HepG2 (cell line): ENCODE data around the gene FXN. TPM values are rescaled to one million over a fixed set of nuclear protein-coding genes. Genes with fewer than 3 reads are reported as not detected.

Experiments used
- ASH2L ChIP-seq: fragments of 300-600, 200-600 bp; sonication (generic); IDR thresholded peaks from 2 replicates; pipeline ENCODE4 v1.7.0; 2017; ENCODE audit warnings: low read depth, mild to moderate bottlenecking, moderate library complexity, mixed read lengths, low read length; ENCODE audit not compliant: insufficient read length
- CAMTA2 ChIP-seq: sonication (generic); formaldehyde crosslinking; IDR thresholded peaks from 2 replicates; pipeline ENCODE4 v1.4.0; 2020; ENCODE audit warnings: mild to moderate bottlenecking, missing genetic modification reagents, borderline replicate concordance
- GABPB1 ChIP-seq: IDR thresholded peaks from 2 replicates; pipeline ENCODE4 v1.6.1; 2016; ENCODE audit warnings: mild to moderate bottlenecking, missing genetic modification reagents, moderate library complexity, missing compliant biosample characterization
- KMT2A ChIP-seq: sonication (generic); formaldehyde crosslinking; IDR thresholded peaks from 2 replicates; pipeline ENCODE4 v1.4.0; 2020; ENCODE audit warnings: missing genetic modification reagents
- MTERF4 ChIP-seq: sonication (generic); formaldehyde crosslinking; IDR thresholded peaks from 2 replicates; pipeline ENCODE4 v1.8.0; 2023; ENCODE audit warnings: mild to moderate bottlenecking, missing genetic modification reagents
- PBX2 ChIP-seq: IDR thresholded peaks from 2 replicates; pipeline ENCODE4 v1.6.1; 2016; ENCODE audit warnings: control low read depth
- PREB ChIP-seq: sonication (generic); formaldehyde crosslinking; IDR thresholded peaks from 2 replicates; pipeline ENCODE4 v1.4.0; 2020; ENCODE audit warnings: missing genetic modification reagents
- PRMT3 ChIP-seq: sonication (generic); formaldehyde crosslinking; IDR thresholded peaks from 2 replicates; pipeline ENCODE4 v1.8.1; 2022; ENCODE audit warnings: low read depth, mild to moderate bottlenecking, moderate library complexity, missing genetic modification reagents, borderline replicate concordance
- TBL1XR1 ChIP-seq: fragments of 150-350 bp; IDR thresholded peaks from 2 replicates; pipeline ENCODE4 v1.6.1; 2014; ENCODE audit warnings: borderline replicate concordance, low read length; ENCODE audit not compliant: partially characterized antibody
- ZNF280B ChIP-seq: sonication (generic); formaldehyde crosslinking; IDR thresholded peaks from 2 replicates; pipeline ENCODE4 v1.5.0; 2020; ENCODE audit warnings: missing genetic modification reagents, mild to moderate bottlenecking, borderline replicate concordance
- ZNF292 ChIP-seq: sonication (generic); formaldehyde crosslinking; IDR thresholded peaks from 2 replicates; pipeline ENCODE4 v1.8.1; 2022; ENCODE audit warnings: mild to moderate bottlenecking, low read depth, missing genetic modification reagents, borderline replicate concordance
- ZNF329 ChIP-seq: sonication (generic); formaldehyde crosslinking; IDR thresholded peaks from 2 replicates; pipeline ENCODE4 v1.9.0; 2021; ENCODE audit warnings: low read depth, mild to moderate bottlenecking, missing genetic modification reagents
- ZNF501 ChIP-seq: sonication (generic); formaldehyde crosslinking; IDR thresholded peaks from 2 replicates; pipeline ENCODE4 v1.5.1; 2020; ENCODE audit warnings: mild to moderate bottlenecking, moderate library complexity, missing genetic modification reagents
- ZNF616 ChIP-seq: sonication (generic); formaldehyde crosslinking; IDR thresholded peaks from 2 replicates; pipeline ENCODE4 v1.5.0; 2020; ENCODE audit warnings: low read depth, mild to moderate bottlenecking, missing genetic modification reagents
- ZNF660 ChIP-seq: sonication (generic); formaldehyde crosslinking; IDR thresholded peaks from 2 replicates; pipeline ENCODE4 v1.5.1; 2020; ENCODE audit warnings: mild to moderate bottlenecking, low read depth, missing genetic modification reagents, borderline replicate concordance
- ZNF687 ChIP-seq: sonication (generic); formaldehyde crosslinking; IDR thresholded peaks from 2 replicates; pipeline ENCODE4 v1.5.1; 2020; ENCODE audit warnings: mild to moderate bottlenecking, missing genetic modification reagents, moderate library complexity
- ZNF816 ChIP-seq: sonication (generic); formaldehyde crosslinking; IDR thresholded peaks from 2 replicates; pipeline ENCODE4 v1.8.0; 2022; ENCODE audit warnings: missing genetic modification reagents, mild to moderate bottlenecking, borderline replicate concordance
- polyA plus RNA-seq, 8 experiments: library from polyadenylated mRNA; depleted of rRNA in 3 of 8; stranded (reverse) in 7 of 8; unstranded in 1 of 8; fragments of >200 nt; fragmentation: Illumina TruSeq in 4 of 8; extraction: Trizol in 4 of 8; gene quantifications; 2 replicates each; pipeline versions ENCODE4 v1.2.1 to v1.2.3, GENCODE V29; 2011 to 2016; ENCODE audit warnings: low read depth in 4 of 8, missing spikeins in 1 of 8, mixed read lengths in 1 of 8; ENCODE audit not compliant: insufficient read depth in 1 of 8
- total RNA-seq, 5 experiments: library from RNA; depleted of rRNA; stranded (reverse); fragments of >200 nt; fragmentation: Illumina TruSeq; extraction: Trizol; gene quantifications; 2 replicates each; pipeline ENCODE4 v1.2.3, GENCODE V29; 2016; ENCODE audit warnings: low read depth in 1 of 5

FXN gene
- total and polyA plus RNA-seq, 2 of the 13 experiments (the other 11 are each of a cell fraction or from before 2014, with no cell fraction given): 24.1 to 26.0 TPM

- no peak for TF ChIP-seq ZNF816 (CRISPR knock-in tag)
- no peak for TF ChIP-seq TBL1XR1
- TF ChIP-seq CAMTA2 (CRISPR knock-in tag): no peak
- no peak for TF ChIP-seq PRMT3 (CRISPR knock-in tag)
- TF ChIP-seq ZNF329: no peak
- peak; percentile 98 for TF ChIP-seq ASH2L
- TF ChIP-seq ZNF280B (CRISPR knock-in tag): no peak
- TF ChIP-seq ZNF292 (CRISPR knock-in tag): peak; percentile 60; the same call in 1 of the 2 replicates
- TF ChIP-seq PREB (CRISPR knock-in tag): no peak
- TF ChIP-seq MTERF4 (CRISPR knock-in tag): no peak
- no peak; the same call in 1 of the 2 replicates for TF ChIP-seq ZNF501 (CRISPR knock-in tag)
- no peak for TF ChIP-seq PBX2 (CRISPR knock-in tag)
- no peak for TF ChIP-seq KMT2A (CRISPR knock-in tag)
- TF ChIP-seq ZNF687 (CRISPR knock-in tag): peak; percentile 68
- TF ChIP-seq ZNF660 (CRISPR knock-in tag): no peak
- TF ChIP-seq ZNF616 (CRISPR knock-in tag): no peak
- peak; percentile 15; the same call in 1 of the 2 replicates for TF ChIP-seq GABPB1 (CRISPR knock-in tag)
Observed at GRCh38 chr9:69104830-69105527, 69.4 kb downstream of the FXN start (continued).
